Type B pancreatic cell (in vitro differentiated cells): ENCODE results near the gene SEL1L3. TPM values are rescaled to one million over a fixed set of nuclear protein-coding genes. Genes with fewer than 3 reads are reported as not detected.

Experiments used
- DNase-seq: peaks from one replicate; pipeline ENCODE4 v3.0.0; 2021; ENCODE audit warnings: mixed read lengths; ENCODE audit not compliant: unreplicated experiment; ENCODE audit errors: extremely low spot score
- H3K27ac Mint-ChIP-seq: 2 replicates; pipeline ENCODE4 v1.8.0; 2021; ENCODE audit warnings: mild to moderate bottlenecking, mixed read lengths
- H3K27me3 Mint-ChIP-seq: 2 replicates; pipeline ENCODE4 v1.8.0; 2021; ENCODE audit warnings: mixed read lengths
- H3K36me3 Mint-ChIP-seq: 2 replicates; pipeline ENCODE4 v1.8.0; 2021; ENCODE audit warnings: mixed read lengths
- H3K4me1 Mint-ChIP-seq: one replicate; pipeline ENCODE4 v1.8.0; 2021; ENCODE audit warnings: mixed read lengths; ENCODE audit not compliant: unreplicated experiment
- H3K4me3 Mint-ChIP-seq: 2 replicates; pipeline ENCODE4 v1.8.0; 2021; ENCODE audit warnings: mild to moderate bottlenecking, mixed read lengths
- H3K9me3 Mint-ChIP-seq: 2 replicates; pipeline ENCODE4 v1.8.0; 2021; ENCODE audit warnings: mixed read lengths
- total RNA-seq: library from RNA; stranded (reverse); gene quantifications from 2 replicates; pipeline ENCODE4 v1.2.1, GENCODE V29; 2021; ENCODE audit warnings: low replicate concordance
- TF ChIP-seq, protein P1 (sequence below): fragments of 200-600 bp; sonication (generic); conservative IDR thresholded peaks from 2 replicates; pipeline ENCODE4 v1.5.0; 2021; ENCODE audit warnings: antibody characterized with exemption, mild to moderate bottlenecking

The SEL1L3 gene
- total RNA-seq, 1 donor from 2014 or later = 28.2 TPM

DNA sequence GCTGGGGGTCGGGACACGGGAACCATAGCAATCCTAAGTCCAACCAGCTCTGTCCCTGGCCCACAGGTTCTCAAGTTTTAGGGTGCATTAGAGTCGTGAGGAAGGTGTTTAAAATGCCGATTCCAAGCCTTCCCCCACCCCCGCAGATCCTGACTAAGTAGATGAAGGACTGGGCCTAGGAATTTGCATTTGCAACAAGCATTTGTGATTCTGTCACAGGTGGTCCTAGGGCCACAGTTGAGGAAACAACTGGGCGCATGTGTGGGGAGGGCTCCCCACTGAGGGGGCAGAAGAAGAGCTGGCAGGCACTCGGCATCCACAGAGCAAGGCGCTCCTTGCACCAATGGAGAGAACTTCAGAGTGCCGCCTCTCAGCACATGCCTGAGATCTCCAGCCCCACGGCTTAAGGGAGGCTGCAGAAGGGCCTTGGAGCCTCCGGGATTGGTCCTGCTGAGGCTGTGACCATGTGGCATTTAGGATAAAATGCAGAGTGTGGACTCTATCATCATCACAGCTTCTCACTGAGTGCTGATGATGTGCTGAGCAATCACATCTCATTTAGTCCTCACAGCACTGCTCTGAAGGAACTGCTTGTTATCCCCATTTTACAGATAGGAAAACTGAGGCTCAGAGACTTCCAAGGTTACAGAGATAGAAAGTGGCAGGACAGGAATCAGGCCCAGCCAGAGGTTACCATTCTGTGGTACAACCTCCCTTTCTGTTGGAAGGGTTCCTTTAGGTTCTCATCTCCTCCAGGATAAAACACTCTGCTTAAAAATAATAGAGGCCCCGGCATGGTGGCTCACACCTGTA is 16.7 kb downstream of the SEL1L3 start:
- DNase-seq = no peak
- Mint-ChIP-seq H3K4me3 (no peak overlapping the region), H3K27ac (no peak overlapping the region), H3K36me3 (peaks cover 3% of the 10 kb centered on the region), H3K4me1 (peaks cover 4% of the 10 kb centered on the region), H3K27me3 (no peaks in the 10 kb centered on the region), H3K9me3 (no peaks in the 10 kb centered on the region)
- TF ChIP-seq, protein P1, sequence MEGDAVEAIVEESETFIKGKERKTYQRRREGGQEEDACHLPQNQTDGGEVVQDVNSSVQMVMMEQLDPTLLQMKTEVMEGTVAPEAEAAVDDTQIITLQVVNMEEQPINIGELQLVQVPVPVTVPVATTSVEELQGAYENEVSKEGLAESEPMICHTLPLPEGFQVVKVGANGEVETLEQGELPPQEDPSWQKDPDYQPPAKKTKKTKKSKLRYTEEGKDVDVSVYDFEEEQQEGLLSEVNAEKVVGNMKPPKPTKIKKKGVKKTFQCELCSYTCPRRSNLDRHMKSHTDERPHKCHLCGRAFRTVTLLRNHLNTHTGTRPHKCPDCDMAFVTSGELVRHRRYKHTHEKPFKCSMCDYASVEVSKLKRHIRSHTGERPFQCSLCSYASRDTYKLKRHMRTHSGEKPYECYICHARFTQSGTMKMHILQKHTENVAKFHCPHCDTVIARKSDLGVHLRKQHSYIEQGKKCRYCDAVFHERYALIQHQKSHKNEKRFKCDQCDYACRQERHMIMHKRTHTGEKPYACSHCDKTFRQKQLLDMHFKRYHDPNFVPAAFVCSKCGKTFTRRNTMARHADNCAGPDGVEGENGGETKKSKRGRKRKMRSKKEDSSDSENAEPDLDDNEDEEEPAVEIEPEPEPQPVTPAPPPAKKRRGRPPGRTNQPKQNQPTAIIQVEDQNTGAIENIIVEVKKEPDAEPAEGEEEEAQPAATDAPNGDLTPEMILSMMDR = no peak

DNA sequence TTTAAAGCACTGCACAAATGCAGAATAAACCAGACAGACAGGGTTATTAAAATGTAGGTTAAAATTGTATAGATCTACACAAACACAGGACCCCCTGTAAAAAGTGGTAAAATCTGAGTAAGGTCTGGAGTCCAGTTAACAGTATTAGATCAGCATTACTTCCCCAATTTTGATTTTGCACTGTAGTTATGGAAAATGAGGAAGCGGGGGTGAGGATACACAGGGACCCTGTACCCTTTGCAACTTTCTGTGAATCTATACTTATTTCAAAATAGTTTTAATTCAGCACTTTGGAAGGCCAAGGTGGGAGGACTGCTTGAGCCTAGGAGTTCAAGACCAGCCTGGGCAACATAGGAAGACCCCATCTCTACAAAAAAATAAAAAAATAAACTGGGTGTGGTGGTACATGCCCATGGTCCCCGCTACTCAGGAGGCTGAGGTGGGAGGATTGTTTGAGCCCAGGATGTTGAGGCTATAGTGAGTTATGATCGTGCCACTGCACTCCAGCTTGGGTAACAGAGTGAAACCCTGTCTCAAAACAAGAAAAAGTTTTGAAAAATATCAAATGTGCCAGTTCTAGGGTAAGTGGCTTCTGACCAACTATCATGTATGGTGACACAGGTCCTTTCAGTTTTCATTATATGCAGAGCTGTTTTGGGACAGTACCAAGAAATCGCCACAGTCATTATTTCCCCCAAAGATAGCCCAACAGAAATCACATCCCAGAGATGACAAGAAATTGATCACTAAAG is 17.7 kb downstream of the SEL1L3 start:
- Mint-ChIP-seq H3K27me3 (no peaks in the 10 kb centered on the region), H3K9me3 (no peaks in the 10 kb centered on the region), H3K4me1 (peaks cover 4% of the 10 kb centered on the region), H3K4me3 (no peak overlapping the region), H3K36me3 (no peaks in the 10 kb centered on the region), H3K27ac (no peak overlapping the region)
- DNase-seq = no peak
- TF ChIP-seq, protein P1 = no peak

GRCh38 chr4:25843340-25844097 is 19.3 kb downstream of the SEL1L3 start:
- Mint-ChIP-seq H3K4me1 (peaks cover 4% of the 10 kb centered on the region), H3K9me3 (no peaks in the 10 kb centered on the region), H3K4me3 (no peak overlapping the region), H3K36me3 (no peaks in the 10 kb centered on the region), H3K27me3 (no peaks in the 10 kb centered on the region), H3K27ac (peak overlapping the region; percentile 29)
- TF ChIP-seq, protein P1 = no peak
- DNase-seq = no peak

DNA sequence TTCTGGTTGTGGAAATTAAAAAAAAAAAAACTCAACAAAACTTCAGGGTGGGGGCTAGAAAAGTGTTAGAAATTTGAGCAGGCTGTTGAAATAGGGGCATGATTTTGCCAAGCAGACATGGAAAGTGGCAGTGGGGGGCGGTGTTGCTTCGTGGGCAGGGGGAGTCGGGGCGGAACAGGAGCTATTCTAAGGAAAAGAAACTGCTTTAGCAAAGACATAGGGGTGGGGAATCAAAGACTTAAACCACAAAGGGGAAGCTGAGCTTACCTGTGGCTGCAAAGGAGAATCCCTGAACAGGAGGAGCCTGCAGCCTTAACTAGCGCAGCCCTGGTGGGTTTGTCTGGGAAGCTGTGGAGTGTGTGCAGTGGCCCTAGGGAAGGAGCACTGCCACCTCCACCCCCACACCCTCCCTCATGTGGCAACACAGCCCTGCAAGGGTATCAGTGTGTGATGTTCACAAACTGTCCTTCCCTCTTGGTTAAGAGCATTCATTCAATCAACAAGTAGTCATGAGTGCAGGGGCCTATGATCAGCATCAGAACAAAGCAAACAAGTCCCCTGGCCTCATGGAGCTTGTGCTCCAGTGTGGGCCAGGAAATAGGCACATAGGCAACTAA is 20.5 kb downstream of the SEL1L3 start:
- Mint-ChIP-seq H3K9me3 (no peaks in the 10 kb centered on the region), H3K4me3 (no peak overlapping the region), H3K27me3 (no peaks in the 10 kb centered on the region), H3K4me1 (peaks cover 4% of the 10 kb centered on the region), H3K27ac (no peak overlapping the region), H3K36me3 (peaks cover 3% of the 10 kb centered on the region)
- no peak for DNase-seq
- TF ChIP-seq, protein P1 = no peak

- no peak for DNase-seq
- Mint-ChIP-seq H3K36me3 (peaks cover 6% of the 10 kb centered on the region), H3K4me1 (peaks cover 9% of the 10 kb centered on the region), H3K27ac (no peak overlapping the region), H3K4me3 (no peak overlapping the region), H3K9me3 (no peaks in the 10 kb centered on the region), H3K27me3 (no peaks in the 10 kb centered on the region)
- TF ChIP-seq, protein P1 = no peak
Measured at GRCh38 chr4:25839687-25840086, 23.1 kb downstream of the SEL1L3 start.
